ENCODE measurements around the gene SCN2A.

Gene SCN2A

GRCh38 chr2:165277295-165277694 lies 38.1 kb downstream of the SCN2A start:
- Histone ChIP-seq H3K27ac (no peak overlapping the region), H3K4me3 (no peak overlapping the region)
- no peak for DNase-seq (ENCODE audit: low spot score)
- TF ChIP-seq, protein P1, sequence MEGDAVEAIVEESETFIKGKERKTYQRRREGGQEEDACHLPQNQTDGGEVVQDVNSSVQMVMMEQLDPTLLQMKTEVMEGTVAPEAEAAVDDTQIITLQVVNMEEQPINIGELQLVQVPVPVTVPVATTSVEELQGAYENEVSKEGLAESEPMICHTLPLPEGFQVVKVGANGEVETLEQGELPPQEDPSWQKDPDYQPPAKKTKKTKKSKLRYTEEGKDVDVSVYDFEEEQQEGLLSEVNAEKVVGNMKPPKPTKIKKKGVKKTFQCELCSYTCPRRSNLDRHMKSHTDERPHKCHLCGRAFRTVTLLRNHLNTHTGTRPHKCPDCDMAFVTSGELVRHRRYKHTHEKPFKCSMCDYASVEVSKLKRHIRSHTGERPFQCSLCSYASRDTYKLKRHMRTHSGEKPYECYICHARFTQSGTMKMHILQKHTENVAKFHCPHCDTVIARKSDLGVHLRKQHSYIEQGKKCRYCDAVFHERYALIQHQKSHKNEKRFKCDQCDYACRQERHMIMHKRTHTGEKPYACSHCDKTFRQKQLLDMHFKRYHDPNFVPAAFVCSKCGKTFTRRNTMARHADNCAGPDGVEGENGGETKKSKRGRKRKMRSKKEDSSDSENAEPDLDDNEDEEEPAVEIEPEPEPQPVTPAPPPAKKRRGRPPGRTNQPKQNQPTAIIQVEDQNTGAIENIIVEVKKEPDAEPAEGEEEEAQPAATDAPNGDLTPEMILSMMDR (IDR thresholded peaks at IDR 0.05): no peak

- Histone ChIP-seq H3K4me3 (no peak overlapping the region), H3K27ac (no peak overlapping the region)
- TF ChIP-seq, protein P1 (IDR thresholded peaks at IDR 0.05): no peak
- no peak for DNase-seq (ENCODE audit: low spot score)
Observed at GRCh38 chr2:165277860-165278656, 38.8 kb downstream of the SCN2A start.

GRCh38 chr2:165280356-165280755 lies 41.1 kb downstream of the SCN2A start:
- no peak overlapping the region for H3K27ac ChIP-seq
- no peak for DNase-seq (ENCODE audit: low spot score)
- H3K4me3 ChIP-seq: no peak overlapping the region
- TF ChIP-seq, protein P1 (IDR thresholded peaks at IDR 0.05): no peak

DNA sequence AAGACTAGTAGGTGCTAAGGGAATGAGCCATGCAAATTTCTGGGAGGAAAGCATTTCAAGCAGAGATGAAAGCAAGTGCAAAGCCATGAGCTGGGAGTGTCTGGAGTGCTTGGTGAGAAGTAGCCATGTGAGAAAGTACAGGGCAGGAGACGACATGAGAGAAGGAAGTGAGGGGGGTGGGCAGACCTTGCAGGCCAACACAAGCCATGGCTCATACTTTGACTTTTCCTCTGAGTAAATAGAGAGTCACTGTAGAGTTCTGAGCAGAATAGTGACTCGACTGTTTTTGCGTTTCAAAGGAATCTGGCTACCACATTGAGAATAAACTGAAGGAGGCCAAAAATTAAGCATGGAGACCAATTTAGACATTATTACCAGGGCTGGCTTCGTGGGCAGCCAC lies 42.2 kb downstream of the SCN2A start:
- TF ChIP-seq, protein P1 (IDR thresholded peaks at IDR 0.05): no peak
- DNase-seq (ENCODE audit: low spot score): no peak
- Histone ChIP-seq H3K27ac (no peak overlapping the region), H3K4me3 (no peak overlapping the region)

- Histone ChIP-seq H3K27ac (no peak overlapping the region), H3K4me3 (no peak overlapping the region)
- no peak for DNase-seq (ENCODE audit: low spot score)
- TF ChIP-seq, protein P1 (IDR thresholded peaks at IDR 0.05): no peak
Observed at GRCh38 chr2:165283342-165283741, 44.1 kb downstream of the SCN2A start.

- Histone ChIP-seq H3K4me3 (no peak overlapping the region), H3K27ac (no peak overlapping the region)
- TF ChIP-seq, protein P1 (IDR thresholded peaks at IDR 0.05): no peak
- DNase-seq (ENCODE audit: low spot score): no peak
Observed at GRCh38 chr2:165287094-165287778, 48.0 kb downstream of the SCN2A start.

- DNase-seq (ENCODE audit: low spot score): no peak
- TF ChIP-seq, protein P1 (IDR thresholded peaks at IDR 0.05): no peak
Observed at GRCh38 chr2:165289069-165289468, 49.9 kb downstream of the SCN2A start.

More at GRCh38 chr2:165289069-165289468, 49.9 kb downstream of the SCN2A start:
- H3K27ac ChIP-seq: no peak overlapping the region
- no peak overlapping the region for H3K4me3 ChIP-seq
